NCI-H69 (cell line): ENCODE data around the gene UBE2Q2.
"Not testable (repeated sequence)": the region's sequence is repeated elsewhere in the genome, so short reads cannot be mapped to it uniquely, and the experiment has no call there.

Experiments
- DNase-seq: peaks from one replicate; lab custom pipeline; 2025; lab: John Stamatoyannopoulos, UW

Gene UBE2Q2

DNA sequence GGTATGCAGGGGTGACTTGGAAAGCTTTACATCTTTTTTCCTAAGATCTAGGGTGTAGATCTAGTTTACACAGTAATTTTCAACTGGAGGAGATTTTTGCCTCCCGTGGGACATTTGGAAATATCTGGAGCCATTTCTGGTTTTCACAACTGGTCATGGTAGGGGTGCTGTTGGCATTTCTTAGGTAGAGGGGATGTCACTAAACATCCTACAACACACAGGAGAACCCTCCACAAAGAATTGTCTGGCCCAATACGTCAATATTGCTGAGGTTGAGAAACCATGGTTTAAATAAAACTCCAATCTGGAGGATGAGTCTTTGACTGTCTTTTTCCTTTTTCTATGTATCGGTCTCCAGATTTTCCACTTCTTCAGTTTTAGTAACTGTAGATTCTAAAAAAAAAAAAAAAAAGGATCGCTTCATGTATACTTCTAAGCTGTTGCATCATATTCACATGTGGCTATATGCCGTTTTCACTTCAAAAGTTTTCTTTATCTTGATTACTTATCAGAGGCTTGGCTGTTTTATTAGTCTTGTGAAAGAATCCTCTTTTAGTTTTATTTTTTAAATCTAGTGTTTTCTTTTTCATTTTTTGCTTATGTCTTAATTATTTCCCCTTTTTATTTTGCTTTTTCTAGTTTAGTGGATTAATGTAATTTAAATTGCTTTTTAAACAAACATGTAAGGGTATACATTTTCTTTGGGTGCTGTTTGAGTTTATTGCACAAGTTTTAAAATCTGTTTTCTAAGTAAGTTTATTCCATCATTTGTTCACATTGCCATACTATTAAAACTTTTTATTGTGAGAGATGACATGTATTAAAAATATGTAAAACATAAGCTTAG lies 21.2 kb downstream of the UBE2Q2 start:
- DNase-seq = no peak

DNA sequence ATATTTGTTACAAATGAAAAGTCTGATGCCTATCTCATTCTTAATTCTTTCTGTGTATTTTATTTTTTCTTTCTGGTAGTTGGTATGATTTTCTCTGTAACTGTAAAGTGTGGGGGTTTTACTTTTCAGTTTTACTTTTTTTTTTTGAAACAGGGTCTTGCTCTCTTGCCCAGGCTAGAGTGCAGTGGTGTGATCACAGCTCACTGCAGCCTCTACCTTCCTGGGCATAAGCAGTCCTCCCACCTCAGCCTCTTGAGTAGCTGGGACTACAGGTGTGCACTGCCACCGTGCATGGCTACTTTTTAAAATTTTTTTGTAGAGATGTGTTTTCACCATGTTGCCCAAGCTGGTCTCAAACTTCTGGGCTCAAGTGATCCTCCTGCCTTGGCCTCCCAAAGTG lies 22.8 kb downstream of the UBE2Q2 start:
- DNase-seq = not testable (repeated sequence)

DNA sequence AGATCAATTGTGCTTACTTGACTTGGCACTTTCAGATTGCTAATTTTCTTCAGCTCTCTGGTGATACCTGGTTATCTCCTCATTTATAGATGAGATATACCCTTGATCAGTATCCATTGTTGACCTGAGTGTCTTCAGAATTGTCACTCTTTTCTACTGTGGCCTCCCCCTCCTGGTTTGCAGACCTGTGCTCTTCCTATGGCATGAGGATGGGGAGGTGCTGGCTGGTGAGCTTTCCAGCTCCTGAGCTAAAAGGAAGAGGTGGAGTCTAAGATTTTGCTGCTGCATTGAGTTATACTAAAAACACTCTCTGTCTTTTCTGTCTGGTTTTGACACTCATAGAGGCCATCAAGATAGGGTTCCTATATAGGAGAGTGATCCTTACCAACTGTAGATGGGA lies 23.7 kb downstream of the UBE2Q2 start:
- no peak for DNase-seq

DNA sequence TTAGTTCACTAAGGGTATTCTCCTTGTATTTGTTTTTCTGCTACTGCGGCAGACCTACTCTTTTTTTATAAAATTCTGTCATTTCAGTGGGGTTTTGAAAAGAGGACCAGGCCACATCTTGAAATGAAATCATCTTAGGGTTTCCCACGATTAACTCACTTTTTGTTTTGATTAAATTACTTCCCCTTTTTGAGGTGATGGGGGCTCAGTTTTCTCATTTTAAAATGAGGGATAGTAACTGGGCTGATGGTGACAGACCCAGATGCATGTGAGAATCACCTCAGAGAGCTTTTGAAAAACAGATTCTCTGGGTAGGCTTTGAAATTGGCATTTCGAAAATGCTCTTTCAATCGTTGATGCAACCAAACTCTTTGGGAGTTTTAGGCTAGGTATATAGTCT lies 24.2 kb downstream of the UBE2Q2 start:
- no peak for DNase-seq

DNA sequence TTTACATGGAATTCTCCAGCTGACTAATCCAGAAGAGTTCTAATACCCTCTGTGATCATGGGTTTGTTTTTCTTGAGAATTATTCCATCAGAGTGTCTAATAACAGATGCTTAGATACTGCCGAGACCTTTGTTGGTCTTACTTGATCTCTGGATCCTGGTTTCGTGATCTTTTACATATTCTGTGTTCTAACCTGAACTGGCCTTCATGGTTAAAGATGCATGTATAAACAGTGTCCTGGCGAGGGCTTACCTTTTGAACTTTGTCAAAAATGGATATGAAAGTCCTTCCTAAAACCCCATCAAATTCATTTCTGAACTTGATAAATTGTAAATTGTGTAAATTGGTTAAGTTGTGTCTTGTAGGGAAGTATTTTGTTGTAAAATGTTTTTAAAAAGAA lies 24.8 kb downstream of the UBE2Q2 start:
- no peak for DNase-seq

DNA sequence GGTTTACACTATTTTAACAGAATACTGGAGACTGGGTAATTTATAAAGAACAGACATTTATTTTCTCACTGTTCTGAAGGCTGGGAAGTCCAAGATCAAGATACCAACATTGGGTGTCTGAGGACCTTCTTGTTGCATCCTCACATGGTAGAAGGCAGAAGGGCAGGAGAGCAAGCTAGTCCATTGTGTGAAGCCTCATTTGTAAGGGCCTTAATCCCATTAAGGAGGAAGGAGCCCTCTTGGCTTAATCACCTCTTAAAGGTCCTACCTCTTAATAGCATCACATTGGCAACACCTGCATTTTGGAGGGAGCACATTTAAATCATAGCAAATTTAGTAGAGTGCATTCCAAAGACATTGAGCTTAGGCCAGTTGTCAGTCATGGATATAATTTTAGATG lies 26.2 kb downstream of the UBE2Q2 start:
- no peak for DNase-seq

DNA sequence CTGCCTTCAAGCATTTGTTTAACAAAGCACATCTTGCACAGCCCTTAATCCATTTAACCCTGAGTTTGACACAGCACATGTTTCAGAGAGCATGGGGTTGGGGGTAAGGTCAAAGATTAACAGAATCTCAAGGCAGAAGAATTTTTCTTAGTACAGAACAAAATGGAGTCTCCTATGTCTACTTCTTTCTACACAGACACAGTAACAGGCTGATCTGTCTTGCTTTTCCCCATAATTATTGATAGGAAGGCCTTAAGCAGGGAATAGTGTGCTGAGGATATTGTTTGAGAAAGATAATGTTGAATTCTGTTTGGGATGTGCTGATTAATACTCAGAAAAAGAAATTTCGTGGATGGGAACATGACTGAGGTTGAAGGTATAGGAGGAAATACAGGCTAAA lies 28.3 kb downstream of the UBE2Q2 start:
- not testable (repeated sequence) for DNase-seq

DNA sequence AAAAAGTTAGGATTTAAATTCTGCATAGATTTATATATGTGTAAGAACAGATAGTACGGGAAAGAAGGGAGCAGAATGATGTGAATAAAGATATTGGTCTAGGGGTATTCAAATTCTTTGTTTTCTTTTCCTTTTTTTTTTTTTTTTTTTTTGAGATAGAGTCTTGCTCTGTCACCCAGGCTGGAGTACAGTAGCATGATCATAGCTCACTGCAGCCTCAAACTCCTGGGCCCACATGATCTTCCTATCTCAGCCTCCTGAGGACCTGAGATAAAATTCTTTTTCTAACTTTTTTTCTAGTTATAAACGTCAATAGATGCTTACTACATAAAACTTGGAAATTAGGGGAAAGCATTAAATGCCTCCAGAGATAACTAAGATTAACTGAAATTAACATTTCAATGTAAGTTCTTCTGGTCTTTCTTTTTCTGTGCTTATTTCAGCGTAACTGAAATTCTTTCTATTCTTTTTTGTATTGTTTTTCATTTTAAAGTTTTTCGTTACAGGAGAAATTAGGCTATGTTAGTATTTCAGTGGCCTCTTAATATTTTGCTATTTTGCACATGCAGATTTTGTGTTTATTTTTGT lies 29.2 kb downstream of the UBE2Q2 start:
- DNase-seq = no peak

DNA sequence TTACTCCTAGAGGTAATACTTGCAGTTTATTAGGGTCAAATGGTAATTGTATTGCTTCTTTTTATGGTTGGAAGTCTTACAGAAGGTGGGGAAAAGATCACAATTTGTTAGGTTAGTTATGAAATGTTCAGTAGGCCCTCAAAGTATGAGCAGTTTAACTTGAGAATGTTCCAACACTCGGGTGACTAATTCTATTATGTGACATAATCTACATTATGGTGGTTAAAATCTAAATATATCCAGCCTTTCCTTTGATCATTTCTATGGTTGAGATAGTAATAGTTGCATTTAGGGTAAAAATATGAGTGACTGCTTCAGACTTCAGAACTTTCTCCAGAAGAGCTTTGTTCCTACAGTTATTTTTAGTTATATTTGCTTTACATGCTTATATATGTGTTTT lies 40.8 kb downstream of the UBE2Q2 start:
- DNase-seq = no peak

DNA sequence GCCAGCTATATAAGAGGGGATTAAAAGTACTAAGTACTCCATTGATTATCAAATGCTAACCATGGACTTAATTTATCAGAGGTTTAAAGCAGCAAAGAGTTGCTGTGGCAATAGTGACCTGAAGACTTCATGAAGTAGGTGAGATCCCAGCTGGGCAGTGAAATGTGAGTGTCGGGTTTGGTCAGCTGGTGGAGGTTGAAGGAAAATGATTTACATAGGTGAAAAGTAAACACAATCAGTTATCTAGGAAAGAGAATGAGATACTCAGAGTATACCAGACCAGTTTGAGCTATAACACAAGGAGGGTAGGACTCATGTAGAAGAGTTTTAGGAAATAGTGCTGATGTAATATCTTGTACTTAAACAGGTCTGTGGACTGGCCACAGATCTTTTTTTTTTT lies 43.9 kb downstream of the UBE2Q2 start:
- DNase-seq = no peak

DNA sequence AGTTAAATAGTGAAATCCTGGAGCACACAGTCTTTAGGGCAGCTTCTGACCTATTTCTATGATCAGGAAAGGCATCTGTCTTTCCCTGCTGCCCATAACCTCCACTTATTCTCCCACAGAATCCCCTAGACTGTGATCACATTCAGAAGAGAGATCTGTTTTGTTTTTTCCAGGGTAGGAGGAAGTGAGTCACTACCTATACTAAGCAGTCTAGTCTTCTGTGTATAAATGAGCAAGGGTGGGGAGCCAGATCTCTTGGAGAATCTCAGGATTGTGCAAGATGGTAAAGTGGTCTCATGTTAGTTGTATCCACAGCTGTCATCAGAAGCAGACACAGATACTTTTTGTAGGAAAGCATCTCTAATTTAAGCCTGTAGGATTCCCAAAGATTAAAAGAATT lies 48.6 kb downstream of the UBE2Q2 start:
- no peak for DNase-seq

DNA sequence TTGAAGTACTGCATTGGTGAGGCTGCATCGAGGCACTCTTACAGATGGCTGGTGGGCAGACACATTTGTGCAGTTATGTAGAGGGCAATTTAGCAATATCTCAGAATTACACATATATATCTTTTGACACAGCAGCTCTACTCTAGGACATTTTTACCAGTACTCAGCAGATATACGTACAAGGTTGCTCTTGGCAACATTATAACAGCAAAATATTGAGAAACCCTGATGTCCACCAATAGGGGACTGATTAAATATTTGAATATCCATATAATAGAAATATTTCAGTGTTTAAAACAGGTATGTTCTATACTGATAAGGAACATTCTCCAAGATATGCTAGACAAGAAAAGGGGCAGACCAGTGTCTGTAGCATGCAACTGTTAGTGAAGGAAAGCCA lies 52.5 kb downstream of the UBE2Q2 start:
- no peak for DNase-seq

DNA sequence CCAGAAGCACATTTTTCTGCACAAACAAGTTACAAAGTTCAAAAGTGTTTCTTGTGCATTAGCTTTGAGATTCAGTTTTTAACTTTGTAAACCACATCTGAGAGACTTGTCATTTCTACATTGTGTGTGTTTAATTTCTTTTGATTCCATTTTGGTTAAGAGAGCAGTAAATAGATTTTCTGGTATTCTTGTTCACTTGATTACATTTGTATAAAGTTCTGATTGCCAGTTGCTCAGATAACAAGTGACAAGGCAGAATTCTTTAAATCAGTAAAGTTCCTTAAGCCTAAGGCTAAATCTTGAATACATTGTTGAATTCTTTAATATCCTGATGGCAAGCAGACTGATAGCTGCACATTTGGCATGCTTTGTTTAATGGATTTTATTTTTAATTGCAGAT lies 57.3 kb downstream of the UBE2Q2 start:
- no peak for DNase-seq

DNA sequence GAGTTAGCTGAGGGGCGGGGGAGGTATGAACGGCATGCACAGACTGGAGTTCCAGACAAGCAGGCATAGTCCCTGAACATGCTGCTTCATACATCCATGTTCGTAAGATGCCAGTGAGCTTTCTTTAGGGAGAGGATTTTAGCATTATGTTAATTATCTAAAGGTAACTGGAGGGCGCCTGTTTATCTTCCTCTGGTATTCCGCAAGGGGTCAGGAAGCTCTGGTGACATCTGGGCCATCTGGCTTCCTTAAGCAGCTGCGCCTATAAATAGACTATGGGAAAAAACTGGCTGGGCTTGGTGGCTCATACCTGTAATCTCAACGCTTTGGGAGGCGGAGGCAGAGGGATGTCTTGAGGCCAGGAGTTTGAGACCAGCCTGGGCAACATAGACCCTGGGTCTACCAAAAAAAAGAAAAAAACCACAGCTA lies 58.9 kb downstream of the UBE2Q2 start:
- DNase-seq = peak; percentile 45

DNA sequence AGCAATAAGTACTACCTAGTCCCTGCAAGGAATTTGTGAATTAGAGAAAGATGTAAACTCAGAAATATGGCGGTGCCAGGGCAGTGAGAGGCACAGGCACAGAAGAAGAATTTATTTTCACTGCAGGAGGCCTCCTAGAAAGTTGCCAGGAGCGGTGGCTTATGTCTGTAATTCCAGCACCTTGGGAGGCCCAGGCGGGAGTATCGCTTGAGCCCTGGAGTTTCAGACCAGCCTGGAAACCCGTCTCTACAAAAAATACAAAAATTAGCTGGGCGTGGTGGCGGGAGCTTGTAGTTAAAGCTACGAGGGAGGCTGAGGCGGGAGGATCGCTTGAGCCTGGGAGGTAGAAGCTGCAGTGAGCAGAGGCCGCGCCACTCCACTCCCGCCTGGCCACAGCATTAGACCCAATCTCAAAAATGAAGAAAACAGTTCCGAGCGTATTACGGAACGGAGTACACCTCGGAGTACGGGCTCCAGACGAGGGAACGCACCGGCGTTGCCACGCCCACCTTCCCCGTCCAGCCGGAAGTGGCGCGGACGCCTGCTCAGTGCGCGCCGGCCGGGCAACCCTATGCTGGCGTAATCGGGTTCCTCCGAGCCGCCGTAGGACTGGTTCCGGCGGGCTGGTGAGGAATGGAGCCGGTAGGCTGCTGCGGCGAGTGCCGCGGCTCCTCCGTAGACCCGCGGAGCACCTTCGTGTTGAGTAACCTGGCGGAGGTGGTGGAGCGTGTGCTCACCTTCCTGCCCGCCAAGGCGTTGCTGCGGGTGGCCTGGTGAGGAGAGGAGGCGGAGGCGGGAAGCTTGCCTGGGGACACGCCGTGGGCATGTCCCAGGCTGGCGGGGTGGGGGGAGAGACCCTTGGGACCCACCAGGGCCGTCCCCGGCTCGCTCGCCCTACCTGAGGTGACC lies 60.3 kb downstream of the UBE2Q2 start, which contains the start of gene FBXO22:
Gene FBXO22 (plus strand): TSS at position 548 of the 909 bp plus-strand sequence. CDS start 86 bp downstream, at position 634.
- DNase-seq = peak; percentile 92

DNA sequence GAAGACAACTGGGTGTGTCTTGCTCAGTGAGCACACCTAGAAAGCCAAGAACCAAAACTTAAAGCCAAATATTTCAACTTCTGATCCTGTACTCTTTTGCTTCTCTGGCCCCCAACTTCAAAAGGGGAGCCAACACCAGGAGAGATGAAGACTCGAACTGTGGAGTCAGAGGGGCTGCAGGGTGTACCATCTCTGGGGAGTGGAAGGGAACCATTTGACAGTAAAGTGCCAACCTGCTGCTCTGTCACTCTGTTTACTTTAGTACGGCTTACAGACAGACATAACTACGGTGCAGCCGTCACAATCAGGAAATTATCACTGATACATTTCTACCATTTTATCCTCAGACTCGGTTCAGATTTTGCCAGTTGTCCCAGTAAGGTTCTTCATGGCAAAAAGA lies 62.0 kb downstream of the UBE2Q2 start:
- DNase-seq = no peak

DNA sequence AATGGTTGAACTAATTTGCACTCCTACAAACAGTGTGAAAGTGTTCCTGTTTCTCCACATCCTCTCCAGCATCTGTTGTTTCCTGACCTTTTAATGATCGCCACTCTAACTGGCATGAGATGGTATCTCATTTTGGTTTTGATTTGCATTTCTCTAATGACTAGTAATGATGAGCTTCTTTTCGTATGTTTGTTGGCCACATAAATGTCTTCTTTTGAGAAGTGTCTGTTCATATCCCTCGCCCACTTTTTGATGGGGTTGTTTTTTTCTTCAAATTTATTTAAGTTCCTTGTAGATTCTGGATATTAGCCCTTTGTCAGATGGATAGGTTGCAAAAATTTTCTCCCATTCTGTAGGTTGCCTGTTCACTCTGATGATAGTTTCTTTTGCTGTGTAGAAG lies 67.1 kb downstream of the UBE2Q2 start:
- DNase-seq = not testable (repeated sequence)

DNA sequence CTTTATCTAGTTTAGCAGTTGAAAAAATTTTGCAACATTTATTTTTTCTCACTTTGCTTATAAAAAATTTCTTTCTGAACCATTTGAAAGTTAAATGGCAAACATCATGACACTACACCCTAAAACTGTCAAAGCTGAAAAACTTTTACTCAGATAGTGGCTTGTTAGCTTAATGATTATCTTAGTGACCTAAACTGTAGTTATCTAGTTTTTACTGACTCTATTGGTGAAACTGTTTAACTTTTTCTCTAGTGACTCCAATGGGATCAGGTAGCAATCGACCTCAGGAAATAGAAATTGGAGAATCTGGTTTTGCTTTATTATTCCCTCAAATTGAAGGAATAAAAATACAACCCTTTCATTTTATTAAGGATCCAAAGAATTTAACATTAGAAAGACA lies 73.7 kb downstream of the UBE2Q2 start:
- DNase-seq = no peak

DNA sequence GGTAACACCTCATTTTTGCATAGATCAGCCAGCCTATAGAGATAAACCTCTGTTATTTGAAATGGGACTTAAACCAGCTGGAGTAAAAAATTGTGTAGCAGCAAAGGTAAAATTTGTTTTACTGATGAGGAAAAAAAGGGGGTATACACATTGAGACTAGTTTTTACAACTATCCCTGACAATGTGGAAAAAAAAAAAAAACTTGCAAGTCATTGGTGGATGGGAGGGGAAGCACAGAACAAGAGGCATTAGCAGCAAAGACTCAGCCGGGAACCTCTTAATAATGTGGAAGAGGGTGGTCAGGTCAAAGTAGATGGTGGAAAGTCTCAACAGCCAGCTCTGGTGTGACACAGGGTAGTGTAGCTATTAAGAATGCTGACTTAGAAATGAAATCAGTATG lies 74.9 kb downstream of the UBE2Q2 start:
- DNase-seq = no peak

DNA sequence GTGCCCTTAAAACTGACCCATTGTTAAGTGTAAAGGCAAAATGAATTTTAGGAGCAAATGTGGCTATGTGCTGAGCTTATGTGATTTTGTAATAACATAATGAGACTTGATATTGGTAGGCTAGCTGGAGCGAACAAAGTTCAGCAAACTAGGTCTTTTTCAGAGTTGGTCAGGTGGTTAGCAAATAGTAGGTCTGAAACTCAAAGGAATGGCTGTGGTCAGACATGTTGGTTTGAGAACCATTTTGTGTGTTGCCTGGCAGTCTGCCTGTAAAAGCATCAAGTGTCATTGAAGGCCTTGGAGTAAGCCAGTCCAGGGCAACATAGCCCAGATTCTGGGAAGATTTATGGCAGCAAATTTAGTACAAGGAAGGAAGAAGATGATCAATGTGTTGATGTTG lies 76.8 kb downstream of the UBE2Q2 start:
- DNase-seq = no peak

DNA sequence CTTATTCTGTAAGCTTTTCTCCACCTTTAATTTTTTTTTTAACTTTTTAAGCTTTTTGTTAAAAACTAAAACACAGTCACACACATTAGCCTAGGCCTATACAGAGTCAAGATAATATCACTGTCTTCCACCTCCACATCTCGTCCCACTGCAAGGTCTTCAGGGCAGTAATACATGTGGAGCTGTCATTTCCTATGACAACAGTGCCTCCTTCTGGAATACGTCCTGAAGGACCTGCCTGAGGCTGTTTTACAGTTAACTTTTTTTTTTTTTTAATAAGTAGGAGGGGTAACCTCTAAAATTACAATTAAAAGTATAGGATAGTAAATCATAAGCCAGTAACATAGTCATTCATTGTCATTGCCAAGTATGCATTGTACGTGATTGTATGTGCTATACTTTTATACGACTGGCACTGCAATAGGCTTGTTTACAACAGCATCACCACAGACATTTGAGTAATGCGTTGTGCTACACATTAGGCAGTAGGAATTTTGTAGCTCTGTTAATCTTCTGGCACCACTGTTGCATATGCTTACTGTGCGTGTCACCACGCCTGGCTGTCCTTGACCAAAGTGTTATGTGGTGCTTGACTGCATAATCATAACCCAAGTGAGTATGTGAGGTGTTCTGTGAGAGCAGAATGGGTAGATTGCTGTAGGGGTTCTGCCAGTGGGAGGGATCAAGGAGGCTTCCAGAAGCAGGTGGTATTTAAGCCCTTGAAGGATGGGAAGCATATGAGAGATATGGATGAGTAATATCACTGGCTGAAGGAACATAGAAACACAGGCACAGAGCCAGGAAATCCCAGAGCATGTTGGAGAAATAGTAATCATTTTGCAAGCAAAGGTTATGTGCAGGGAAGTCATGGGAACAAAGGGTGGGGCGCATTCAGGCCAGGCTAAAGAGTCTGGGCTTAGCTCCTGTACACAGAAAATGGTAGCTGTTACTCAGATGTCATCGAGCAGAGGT lies 78.8 kb downstream of the UBE2Q2 start:
- DNase-seq = peak; percentile 43
